K562 (cell line): ENCODE data around the gene FOXJ3. TPM values are rescaled to one million over a fixed set of nuclear protein-coding genes. Genes with fewer than 3 reads are reported as not detected.
A peak's percentile ranks its signal among the peaks of the same experiment; 100 is the strongest.

Experiments used
- ATAC-seq: fragments of 200-7000 bp; cut with Tn5 transposase; 3 replicates; pipeline ENCODE4 v1.9.1; 2020; ENCODE audit warnings: moderate library complexity
- BruUV-seq: library from RNA; stranded (reverse); fragments of 400-500 nt; replicated peaks from 2 replicates; lab custom pipeline; 2021; lab: Mats Ljungman, UMichigan
- CTCF ChIA-PET: fragments of 300-600 bp; formaldehyde crosslinking; extraction: SDS; loops from one replicate; lab custom pipeline; 2021; ENCODE audit warnings: low intra/inter-chr PET ratio; lab: Yijun Ruan, JAX
- POLR2A ChIA-PET: fragments of 300-600, 350-650 bp; sonication (Branson Sonifier 250); formaldehyde crosslinking; extraction: SDS; loops from one replicate; lab custom pipeline; 2021; ENCODE audit warnings: antibody characterized with exemption, inconsistent platforms; lab: Yijun Ruan, JAX
- DNase-seq, 4 experiments: peaks; one replicate each; pipeline versions ENCODE4 v3.0.0 to v3.0.0-alpha.2; 2011 to 2018; ENCODE audit warnings: low spot score in 3 of 4, mixed read lengths in 3 of 4; ENCODE audit errors: extremely low read depth in 1 of 4
- FAIRE-seq: peaks from 2 replicates; lab custom pipeline; 2011; peaks lifted over from hg19 to GRCh38; lab: Jason Lieb, UNC
- H2AFZ ChIP-seq: 2 replicates; pipeline ENCODE4 v1.6.0; 2011; ENCODE audit warnings: low read depth, low read length, control low read depth, inconsistent platforms
- H3K27ac ChIP-seq: fragments of 200-600 bp; 3 replicates; pipeline ENCODE4 v1.8.0; 2011; ENCODE audit warnings: low read depth, mild to moderate bottlenecking, control low read depth, inconsistent platforms, low read length, moderate library complexity, mixed read lengths; ENCODE audit errors: extremely low read depth
- H3K27me3 ChIP-seq, 2 experiments: fragments of 300-600 bp in 1 of 2; 2 replicates in 1 of 2; 3 replicates in 1 of 2; pipeline versions ENCODE4 v1.6.0 to v1.8.0; 2011; ENCODE audit warnings: inconsistent platforms in 2 of 2, low read length in 2 of 2, mild to moderate bottlenecking in 1 of 2, mixed read lengths in 1 of 2, moderate library complexity in 1 of 2; ENCODE audit not compliant: control insufficient read depth in 2 of 2, insufficient read depth in 2 of 2
- H3K36me3 ChIP-seq: fragments of 300-600 bp; 3 replicates; pipeline ENCODE4 v1.8.0; 2011; ENCODE audit warnings: mild to moderate bottlenecking, low read length, inconsistent platforms; ENCODE audit not compliant: control insufficient read depth, insufficient read depth
- H3K4me1 ChIP-seq, 2 experiments: fragments of 200-600 bp in 1 of 2; replicated peaks in 1 of 2; 2 replicates in 1 of 2; 3 replicates in 1 of 2; pipeline versions ENCODE4 v1.5.1 to v1.8.0; 2011; ENCODE audit warnings: inconsistent platforms in 2 of 2, low read length in 2 of 2, mild to moderate bottlenecking in 1 of 2, mixed read lengths in 1 of 2, moderate library complexity in 1 of 2; ENCODE audit not compliant: control insufficient read depth in 2 of 2, insufficient read depth in 2 of 2
- H3K4me2 ChIP-seq: 2 replicates; pipeline ENCODE4 v1.6.1; 2011; ENCODE audit warnings: low read length, control low read depth, inconsistent platforms, mixed read lengths; ENCODE audit not compliant: insufficient read depth
- H3K4me3 ChIP-seq: fragments of 200-600 bp; sonication (generic), shearing (Covaris generic); 2 replicates; pipeline ENCODE4 v1.5.1; 2016; ENCODE audit warnings: control low read depth, inconsistent platforms
- H3K79me2 ChIP-seq: fragments of 200-600 bp; 3 replicates; pipeline ENCODE4 v1.8.0; 2011; ENCODE audit warnings: low read length, inconsistent platforms; ENCODE audit not compliant: control insufficient read depth, insufficient read depth
- H3K9ac ChIP-seq, 2 experiments: 2 replicates each; pipeline versions ENCODE4 v1.6.0 to v1.6.1; 2011; ENCODE audit warnings: low read depth in 2 of 2, low read length in 2 of 2, control low read depth in 1 of 2, inconsistent platforms in 1 of 2, mild to moderate bottlenecking in 1 of 2, mixed read lengths in 1 of 2; ENCODE audit not compliant: insufficient read depth in 1 of 2
- H3K9me1 ChIP-seq: one replicate; pipeline ENCODE4 v1.6.0; 2011; ENCODE audit warnings: inconsistent platforms, mild to moderate bottlenecking, low read length, moderate library complexity; ENCODE audit not compliant: control insufficient read depth, insufficient read depth
- H3K9me3 ChIP-seq: replicated peaks from 2 replicates; pipeline ENCODE4 v1.5.1; 2011; ENCODE audit warnings: low read depth, low read length, inconsistent platforms; ENCODE audit not compliant: control insufficient read depth, insufficient read depth
- H4K20me1 ChIP-seq: replicated peaks from 2 replicates; pipeline ENCODE4 v1.6.1; 2011; ENCODE audit warnings: low read length, inconsistent platforms, mixed read lengths; ENCODE audit not compliant: control insufficient read depth, insufficient read depth
- ATF6 ChIP-seq: sonication (generic); formaldehyde crosslinking; IDR thresholded peaks from 2 replicates; pipeline ENCODE4 v1.4.0; 2020; ENCODE audit warnings: mild to moderate bottlenecking, missing genetic modification reagents
- CEBPB ChIP-seq: fragments of 450-650 bp; IDR thresholded peaks from 2 replicates; pipeline ENCODE4 v1.6.1; 2016; ENCODE audit warnings: missing genetic modification characterization, missing compliant biosample characterization
- ZNF316 ChIP-seq: fragments of 450-650 bp; IDR thresholded peaks from 2 replicates; pipeline ENCODE4 v1.6.1; 2016
- WGBS: fragments of 100-300 bp; shearing (Covaris generic); methylation state at CpG from one replicate; pipeline ENCODE4 v1.1.6; 2016; ENCODE audit warnings: low coverage, mixed read lengths; ENCODE audit not compliant: insufficient coverage; ENCODE audit errors: missing lambda C conversion rate; 5-methylcytosine and 5-hydroxymethylcytosine counted together
- in situ Hi-C: fragments of 300-500 bp; cut with MboI; formaldehyde crosslinking; loops from 4 replicates; pipeline ENCODE4 v1.15.0; 2018; ENCODE audit warnings: inconsistent platforms, mixed read lengths
- intact Hi-C: fragments of 100-400 bp; cut with micrococcal nuclease; formaldehyde crosslinking; loops from 2 replicates; pipeline ENCODE4 v1.14.2; 2022
- polyA plus RNA-seq, 8 experiments: library from polyadenylated mRNA; depleted of rRNA in 4 of 8; stranded (reverse) in 5 of 8; unstranded in 3 of 8; fragments of >200 nt; fragmentation: Nextera tagmentation in 2 of 8; fragmentation: Illumina TruSeq in 1 of 8; extraction: Ambion mirVana in 2 of 8; extraction: Trizol in 1 of 8; gene quantifications; 2 replicates each; pipeline versions ENCODE4 v1.2.1 to v1.2.3, GENCODE V29; 2011 to 2014; ENCODE audit warnings: inconsistent platforms in 1 of 8, missing spikeins in 1 of 8
- total RNA-seq, 7 experiments: library from RNA; depleted of rRNA in 6 of 7; stranded (reverse); fragments of >200 nt in 6 of 7; fragmentation: Illumina TruSeq in 2 of 7; extraction: Trizol in 2 of 7; gene quantifications; 2 replicates each; pipeline versions ENCODE4 v1.2.1 to v1.2.3, GENCODE V29; 2011 to 2021; ENCODE audit warnings: low replicate concordance in 1 of 7

FOXJ3 gene
- total and polyA plus RNA-seq, 9 of the 15 experiments (the other 6 are each of a cell fraction or from before 2014, with no cell fraction given): 8.7 to 35.3 (median 23.4) TPM

DNA sequence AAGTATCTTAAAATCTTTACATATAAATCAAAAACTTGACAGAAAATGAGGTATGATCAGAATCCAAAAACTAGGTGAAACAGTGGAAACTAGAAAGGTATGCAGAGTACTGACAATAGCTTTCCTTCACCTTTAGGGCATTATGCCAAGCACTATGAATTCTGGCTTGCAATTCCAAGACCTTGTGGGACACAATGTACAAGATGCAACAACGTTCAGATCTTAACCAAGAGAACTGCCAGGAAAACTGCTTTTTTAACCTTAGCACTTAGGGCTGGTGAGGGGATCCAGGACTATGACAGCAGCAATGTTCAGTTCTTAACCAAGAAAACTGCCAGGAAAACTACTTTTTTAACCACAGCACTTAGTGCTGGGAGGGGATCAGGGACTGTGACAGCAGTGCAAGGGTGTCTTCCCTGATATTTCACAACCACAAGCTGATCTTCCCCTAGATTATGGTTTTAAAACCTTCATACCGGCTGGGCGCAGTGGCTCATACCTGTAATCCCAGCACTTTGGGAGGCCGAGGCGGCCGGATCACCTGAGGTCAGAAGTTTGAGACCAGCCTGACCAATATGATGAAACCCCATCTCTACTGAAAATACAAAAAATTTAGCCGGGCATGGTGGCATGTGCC is 22.3 kb downstream of the FOXJ3 start:
- H3K79me2 ChIP-seq: peaks cover 86% of the 10 kb centered on the region
- no peak overlapping the region for H2AFZ ChIP-seq
- H3K9me3 ChIP-seq: no peaks in the 10 kb centered on the region
- no peak overlapping the region for H3K4me2 ChIP-seq
- no TSS peak for BruUV-seq
- FAIRE-seq (no peak), DNase-seq (no peak), ATAC-seq (no peak)
- H3K36me3 ChIP-seq: peaks cover 21% of the 10 kb centered on the region; the same call in 2 of the 3 replicates
- peaks cover 0 to 3% of the 10 kb centered on the region in 2 experiments; a peak in 1 of 5 replicates for H3K4me1 ChIP-seq
- TF ChIP-seq ATF6 (CRISPR knock-in tag) (no peak), ZNF316 (peak; percentile 5; the same call in 1 of the 2 replicates), CEBPB (tag) (peak; percentile 54)
- ChIA-PET POLR2A (no interaction called here), CTCF (no interaction called here)
- H3K9me1 ChIP-seq: no peaks in the 10 kb centered on the region
- H4K20me1 ChIP-seq: peaks cover 20% of the 10 kb centered on the region
- no peak overlapping the region for H3K4me3 ChIP-seq
- WGBS: 45% methylated on average over 7 of the region's 7 CpGs
- H3K27ac ChIP-seq: no peak overlapping the region
- no peak overlapping the region for H3K9ac ChIP-seq
- H3K27me3 ChIP-seq: no peaks in the 10 kb centered on the region
- in situ Hi-C loops: no loop called here
- intact Hi-C loops: no loop called here
